ENCODE measurements around the gene OR5H2. TPM values are rescaled to one million over a fixed set of nuclear protein-coding genes. Genes with fewer than 3 reads are reported as not detected.
A peak's percentile ranks its signal among the peaks of the same experiment; 100 is the strongest.
"Not testable (repeated sequence)": the region's sequence is repeated elsewhere in the genome, so short reads cannot be mapped to it uniquely, and the experiment has no call there.

OR5H2 gene
- total RNA-seq = not detected

- no peak for DNase-seq
Measured at GRCh38 chr3:98282205-98282604, at the start of gene OR5H2. TSS of gene OR5H2 (plus strand) at chr3:98282505. CDS start at chr3:98282903, 398 bp downstream.

GRCh38 chr3:98233468-98233867, 48.8 kb upstream of the OR5H2 start:
- no peak for DNase-seq

- DNase-seq = no peak
Measured at GRCh38 chr3:98240131-98240530, 42.2 kb upstream of the OR5H2 start.

- no peak for DNase-seq
Measured at GRCh38 chr3:98242155-98242554, 40.1 kb upstream of the OR5H2 start.

- DNase-seq = no peak
Measured at GRCh38 chr3:98243843-98244242, 38.5 kb upstream of the OR5H2 start.

- DNase-seq = no peak
Measured at GRCh38 chr3:98246142-98246541, 36.2 kb upstream of the OR5H2 start.

- not testable (repeated sequence) for DNase-seq
Measured at GRCh38 chr3:98256026-98256425, 26.3 kb upstream of the OR5H2 start.

- no peak for DNase-seq
Measured at GRCh38 chr3:98259707-98260106, 22.6 kb upstream of the OR5H2 start.

GRCh38 chr3:98262046-98262445, 20.3 kb upstream of the OR5H2 start:
- peak; percentile 44 for DNase-seq

GRCh38 chr3:98263944-98264343, 18.4 kb upstream of the OR5H2 start, which contains the start of gene OR5H6:
TSS of gene OR5H6 (plus strand) at chr3:98264244. CDS start at chr3:98264333, 89 bp downstream.
- no peak for DNase-seq

GRCh38 chr3:98269846-98270245, 12.5 kb upstream of the OR5H2 start:
- no peak for DNase-seq

- DNase-seq = no peak
Measured at GRCh38 chr3:98272126-98272525, 10.2 kb upstream of the OR5H2 start.

GRCh38 chr3:98274914-98275313, 7.4 kb upstream of the OR5H2 start:
- DNase-seq = no peak

GRCh38 chr3:98290916-98291315, 8.6 kb downstream of the OR5H2 start:
- DNase-seq = no peak

GRCh38 chr3:98291332-98291957, 9.1 kb downstream of the OR5H2 start:
- no peak for DNase-seq

- no peak for DNase-seq
Measured at GRCh38 chr3:98322101-98322500, 39.8 kb downstream of the OR5H2 start.

GRCh38 chr3:98322686-98323085, 40.4 kb downstream of the OR5H2 start:
- no peak for DNase-seq

- DNase-seq = no peak
Measured at GRCh38 chr3:98323425-98323824, 41.1 kb downstream of the OR5H2 start.

GRCh38 chr3:98325055-98325454, 42.8 kb downstream of the OR5H2 start:
- no peak for DNase-seq

GRCh38 chr3:98326105-98326893, 44.0 kb downstream of the OR5H2 start:
- no peak for DNase-seq

- no peak for DNase-seq
Measured at GRCh38 chr3:98326945-98327344, 44.6 kb downstream of the OR5H2 start.

- DNase-seq = no peak
Measured at GRCh38 chr3:98328933-98329332, 46.6 kb downstream of the OR5H2 start.

- DNase-seq = peak; percentile 60
Measured at GRCh38 chr3:98329392-98330124, 47.3 kb downstream of the OR5H2 start.

All from tongue (tissue), 2 donors.